PC-3 (cell line): ENCODE results near the gene PRICKLE1. TPM values are rescaled to one million over a fixed set of nuclear protein-coding genes. Genes with fewer than 3 reads are reported as not detected.

ENCODE experiments used
- ATAC-seq: fragments of 200-7000 bp; cut with Tn5 transposase; 2 replicates; pipeline ENCODE4 v1.9.1; 2020; ENCODE audit warnings: mild to moderate bottlenecking, moderate library complexity
- BruUV-seq: library from RNA; stranded (reverse); fragments of 400-500 nt; replicated peaks from 2 replicates; lab custom pipeline; 2021; lab: Mats Ljungman, UMichigan
- CTCF ChIA-PET: fragments of 300-600 bp; sonication (Branson Sonifier 250); formaldehyde crosslinking; loops from one replicate; lab custom pipeline; 2022; ENCODE audit warnings: antibody characterized with exemption; lab: Charles Lee
- POLR2A ChIA-PET: fragments of 300-600 bp; sonication (Branson Sonifier 250); formaldehyde crosslinking; loops from one replicate; lab custom pipeline; 2022; ENCODE audit warnings: antibody characterized with exemption; ENCODE audit not compliant: unreplicated experiment; lab: Charles Lee
- DNase-seq: peaks from one replicate; pipeline ENCODE4 v3.0.0-alpha.2; 2015
- H2AFZ ChIP-seq: fragments of 300-600 bp; sonication (generic); 2 replicates; pipeline ENCODE4 v1.6.0; 2016; ENCODE audit warnings: antibody characterized with exemption, low read length
- H3F3A ChIP-seq: fragments of 300-600 bp; sonication (generic); one replicate; pipeline ENCODE4 v1.6.0; 2017; ENCODE audit warnings: antibody characterized with exemption, low read length, control low read depth, mild to moderate bottlenecking; ENCODE audit not compliant: unreplicated experiment
- H3K27ac ChIP-seq: fragments of 300-600 bp; sonication (generic); 2 replicates; pipeline ENCODE4 v1.5.1; 2016; ENCODE audit warnings: mild to moderate bottlenecking, low read length
- H3K27me3 ChIP-seq: fragments of 300-600 bp; sonication (generic); 2 replicates; pipeline ENCODE4 v1.6.1; 2016; ENCODE audit warnings: low read length, mixed read lengths
- H3K36me3 ChIP-seq: fragments of 300-600 bp; sonication (generic); 2 replicates; pipeline ENCODE4 v1.6.1; 2016; ENCODE audit warnings: low read depth, mixed run types, low read length, mixed read lengths
- H3K4me1 ChIP-seq: fragments of 300-600 bp; sonication (generic); 2 replicates; pipeline ENCODE4 v1.5.1; 2016; ENCODE audit warnings: low read length; ENCODE audit not compliant: insufficient read depth
- H3K4me2 ChIP-seq: fragments of 300-600 bp; sonication (generic); 2 replicates; pipeline ENCODE4 v1.6.0; 2016; ENCODE audit warnings: low read length
- H3K4me3 ChIP-seq: fragments of 300-600 bp; sonication (generic); 2 replicates; pipeline ENCODE4 v1.5.1; 2016; ENCODE audit warnings: mild to moderate bottlenecking, low read length, mixed read lengths
- H3K79me2 ChIP-seq: fragments of 300-600 bp; sonication (generic); 2 replicates; pipeline ENCODE4 v1.6.1; 2017; ENCODE audit warnings: low read length, mixed read lengths
- H3K9ac ChIP-seq: fragments of 300-600 bp; sonication (generic); 2 replicates; pipeline ENCODE4 v1.6.0; 2016; ENCODE audit warnings: mild to moderate bottlenecking, low read length
- H3K9me2 ChIP-seq: fragments of 300-600 bp; sonication (generic); replicated peaks from 2 replicates; pipeline ENCODE4 v1.6.1; 2016; ENCODE audit warnings: mixed run types, low read length, mixed read lengths
- H3K9me3 ChIP-seq: fragments of 300-600 bp; sonication (generic); 2 replicates; pipeline ENCODE4 v1.6.1; 2016; ENCODE audit warnings: low read length, mixed read lengths
- H4K20me1 ChIP-seq: fragments of 300-600 bp; sonication (generic); 2 replicates; pipeline ENCODE4 v1.6.1; 2016; ENCODE audit warnings: low read length, mixed read lengths
- EZH2 ChIP-seq: fragments of 300-600 bp; sonication (generic); IDR thresholded peaks from one replicate; pipeline ENCODE4 v1.6.1; 2017; ENCODE audit warnings: antibody characterized with exemption, mild to moderate bottlenecking, low read length; ENCODE audit not compliant: unreplicated experiment
- EZH2phosphoT487 ChIP-seq: fragments of 300-600 bp; sonication (generic); IDR thresholded peaks from 2 replicates; pipeline ENCODE4 v1.6.1; 2018; ENCODE audit warnings: mild to moderate bottlenecking, antibody characterized with exemption, low read length, borderline replicate concordance
- intact Hi-C: fragments of 100-400 bp; cut with micrococcal nuclease; formaldehyde crosslinking; loops from 2 replicates; pipeline ENCODE4 v1.9.0; 2023
- total RNA-seq: library from RNA; depleted of rRNA; stranded (reverse); fragments of >200 nt; gene quantifications from 2 replicates; pipeline ENCODE4 v1.2.3, GENCODE V29; 2014
- TF ChIP-seq, protein P1 (sequence below): fragments of 300-600 bp; sonication (generic); conservative IDR thresholded peaks from 2 replicates; pipeline ENCODE4 v1.5.1; 2017; ENCODE audit warnings: antibody characterized with exemption, low read depth, mild to moderate bottlenecking, low read length

The PRICKLE1 gene
- total RNA-seq, 1 experiment from 2014 or later: 17.2 TPM

DNA sequence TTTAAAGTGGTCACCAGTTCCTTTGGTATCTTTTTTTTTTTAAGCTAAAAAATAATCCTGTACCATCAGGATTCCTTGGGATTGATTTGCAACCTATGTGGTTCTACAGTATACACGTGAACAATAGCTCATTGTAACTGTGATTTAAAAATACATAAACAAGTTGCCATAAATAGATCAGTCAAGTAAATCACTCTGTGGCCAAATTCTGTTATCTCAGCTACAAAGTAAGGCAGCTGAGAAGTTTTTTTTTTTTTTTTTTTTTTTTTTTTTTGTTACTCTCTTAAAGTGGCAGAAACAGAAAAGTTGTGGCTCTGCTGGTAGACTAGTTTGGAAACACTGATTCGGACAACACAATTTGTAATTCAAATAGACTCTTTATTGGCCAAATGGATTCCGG lies 104.5 kb downstream of the PRICKLE1 start:
- Histone ChIP-seq H3K9me2 (no peaks in the 10 kb centered on the region), H3K9ac (no peak overlapping the region), H3K27me3 (no peaks in the 10 kb centered on the region), H2AFZ (no peak overlapping the region), H3K27ac (no peak overlapping the region), H3K4me1 (peaks cover 18% of the 10 kb centered on the region; the same call in 1 of the 2 replicates), H3F3A (no peaks in the 10 kb centered on the region), H3K9me3 (no peaks in the 10 kb centered on the region), H3K36me3 (no peaks in the 10 kb centered on the region), H4K20me1 (no peaks in the 10 kb centered on the region), H3K4me2 (peak overlapping the region; percentile 93), H3K79me2 (peaks cover 36% of the 10 kb centered on the region), H3K4me3 (peak overlapping the region; percentile 78; the same call in 1 of the 2 replicates)
- no TSS peak for BruUV-seq
- ATAC-seq: no peak
- ChIA-PET CTCF (interaction anchor here (1.0 to 2.2 kb wide), 3 partner anchors 796 to 853 kb away, joined by 4 to 11 read pairs (median 6); no protein-coding TSS in a partner anchor), POLR2A (interaction anchor here (0.6 kb wide), 1 partner anchor 831 kb away, joined by 8 read pairs; no protein-coding TSS in a partner anchor)
- intact Hi-C loops: loop anchor here (2.0 to 10.0 kb wide), 3 partner anchors 102 to 680 kb away; partner anchors contain the start of gene PRICKLE1
- TF ChIP-seq EZH2 (no peak), EZH2phosphoT487 (no peak)
- DNase-seq: no peak

DNA sequence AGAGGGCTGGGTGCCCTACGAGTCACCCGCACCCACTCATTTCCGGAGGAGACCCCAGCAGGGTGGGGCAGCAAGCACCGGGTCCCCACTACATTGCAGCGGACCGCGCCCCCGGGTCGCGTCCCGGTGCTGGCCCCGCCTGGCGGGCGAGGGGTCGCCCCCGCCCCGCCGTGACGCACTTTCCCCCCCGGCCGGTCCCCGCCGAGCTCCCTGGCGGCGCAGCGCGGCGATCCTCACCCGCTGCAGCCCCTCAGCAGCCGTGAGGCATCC lies 106.1 kb downstream of the PRICKLE1 start:
- Histone ChIP-seq H3K27me3 (no peaks in the 10 kb centered on the region), H3K27ac (no peak overlapping the region), H4K20me1 (no peaks in the 10 kb centered on the region; the same call in 1 of the 2 replicates), H3K36me3 (no peaks in the 10 kb centered on the region), H3K4me3 (peak overlapping the region; percentile 78), H3K9me3 (no peaks in the 10 kb centered on the region), H3K9me2 (no peaks in the 10 kb centered on the region), H3F3A (no peaks in the 10 kb centered on the region), H3K9ac (peak overlapping the region; percentile 47), H3K4me1 (peaks cover 18% of the 10 kb centered on the region; the same call in 1 of the 2 replicates), H3K79me2 (peaks cover 51% of the 10 kb centered on the region), H2AFZ (peak overlapping the region; percentile 91), H3K4me2 (peak overlapping the region; percentile 93)
- DNase-seq (peak; percentile 38), ATAC-seq (peak; percentile 25)
- intact Hi-C loops: loop anchor here (2.0 to 10.0 kb wide), 4 partner anchors 104 to 853 kb away; partner anchors contain the start of gene PRICKLE1
- no peak for TF ChIP-seq EZH2phosphoT487
- TF ChIP-seq, protein P1, sequence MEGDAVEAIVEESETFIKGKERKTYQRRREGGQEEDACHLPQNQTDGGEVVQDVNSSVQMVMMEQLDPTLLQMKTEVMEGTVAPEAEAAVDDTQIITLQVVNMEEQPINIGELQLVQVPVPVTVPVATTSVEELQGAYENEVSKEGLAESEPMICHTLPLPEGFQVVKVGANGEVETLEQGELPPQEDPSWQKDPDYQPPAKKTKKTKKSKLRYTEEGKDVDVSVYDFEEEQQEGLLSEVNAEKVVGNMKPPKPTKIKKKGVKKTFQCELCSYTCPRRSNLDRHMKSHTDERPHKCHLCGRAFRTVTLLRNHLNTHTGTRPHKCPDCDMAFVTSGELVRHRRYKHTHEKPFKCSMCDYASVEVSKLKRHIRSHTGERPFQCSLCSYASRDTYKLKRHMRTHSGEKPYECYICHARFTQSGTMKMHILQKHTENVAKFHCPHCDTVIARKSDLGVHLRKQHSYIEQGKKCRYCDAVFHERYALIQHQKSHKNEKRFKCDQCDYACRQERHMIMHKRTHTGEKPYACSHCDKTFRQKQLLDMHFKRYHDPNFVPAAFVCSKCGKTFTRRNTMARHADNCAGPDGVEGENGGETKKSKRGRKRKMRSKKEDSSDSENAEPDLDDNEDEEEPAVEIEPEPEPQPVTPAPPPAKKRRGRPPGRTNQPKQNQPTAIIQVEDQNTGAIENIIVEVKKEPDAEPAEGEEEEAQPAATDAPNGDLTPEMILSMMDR: no peak
- no peak for TF ChIP-seq EZH2
- ChIA-PET CTCF (interaction anchor here (0.6 to 2.2 kb wide), 10 partner anchors 78 to 1833 kb away, joined by 3 to 19 read pairs (median 4); no protein-coding TSS in a partner anchor), POLR2A (interaction anchor here (0.6 to 0.7 kb wide), 3 partner anchors 22 to 794 kb away, joined by 3 to 12 read pairs (median 4); no protein-coding TSS in a partner anchor)
- BruUV-seq: no TSS peak

DNA sequence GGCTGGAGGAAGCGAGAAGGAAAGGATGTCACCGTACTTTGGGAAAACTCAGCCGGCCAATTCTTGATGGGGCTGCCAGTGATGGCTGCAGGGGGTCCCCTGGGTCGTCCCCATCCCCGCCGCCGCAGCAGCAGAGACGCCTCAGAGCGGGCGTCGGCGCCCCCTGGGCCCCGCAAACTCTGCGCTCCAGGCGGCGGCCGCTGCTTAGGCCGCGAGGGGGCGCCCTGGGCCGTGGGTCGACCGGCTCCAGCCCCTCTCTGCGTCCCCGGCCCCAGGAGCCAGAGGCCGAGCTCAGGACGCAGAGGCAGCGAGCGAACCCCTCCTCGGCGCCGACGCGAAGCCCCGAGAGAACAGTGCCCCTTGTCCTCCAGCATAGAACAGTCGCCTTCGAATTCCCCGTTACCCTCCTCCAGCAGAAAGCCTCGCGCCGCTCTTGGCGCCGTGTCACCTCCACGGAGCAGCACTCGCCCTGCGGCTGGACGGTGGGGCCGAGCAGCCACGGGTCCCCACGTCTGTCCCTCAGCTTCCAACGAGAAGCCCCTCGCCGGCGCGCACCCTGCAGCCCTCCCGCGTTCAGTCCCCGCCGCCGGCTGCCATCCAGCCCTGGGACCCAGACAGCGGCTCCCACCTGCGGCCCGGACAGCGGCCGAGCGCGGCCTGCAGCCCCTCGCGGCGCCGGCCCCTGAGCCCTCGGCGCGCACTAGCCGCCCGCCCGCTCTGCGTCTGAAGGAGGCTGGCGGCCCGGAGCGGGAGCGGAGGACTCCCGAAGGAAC lies 106.6 kb downstream of the PRICKLE1 start:
- ATAC-seq (peak; percentile 82), DNase-seq (peak; percentile 73)
- Histone ChIP-seq H3K4me3 (peak overlapping the region; percentile 78), H3K36me3 (no peaks in the 10 kb centered on the region), H3K9me2 (no peaks in the 10 kb centered on the region), H2AFZ (peak overlapping the region; percentile 91), H3K79me2 (peaks cover 56% of the 10 kb centered on the region), H4K20me1 (no peaks in the 10 kb centered on the region; the same call in 1 of the 2 replicates), H3F3A (no peaks in the 10 kb centered on the region), H3K4me2 (peak overlapping the region; percentile 93), H3K27ac (peak overlapping the region; percentile 54), H3K4me1 (peaks cover 18% of the 10 kb centered on the region; the same call in 1 of the 2 replicates), H3K9me3 (no peaks in the 10 kb centered on the region), H3K9ac (peak overlapping the region; percentile 47), H3K27me3 (no peaks in the 10 kb centered on the region)
- CTCF ChIA-PET: interaction anchor here (0.6 to 2.2 kb wide), 9 partner anchors 9 to 799 kb away, joined by 3 to 19 read pairs (median 4); no protein-coding TSS in a partner anchor
- POLR2A ChIA-PET: interaction anchor here (0.7 kb wide), 1 partner anchor 795 kb away, joined by 12 read pairs; no protein-coding TSS in a partner anchor
- no TSS peak for BruUV-seq
- TF ChIP-seq, protein P1: peak; percentile 94
- no peak for TF ChIP-seq EZH2
- intact Hi-C loops: loop anchor here (1.0 to 10.0 kb wide), 6 partner anchors 86 to 854 kb away; partner anchors contain the start of gene PRICKLE1
